HepG2 (cell line): ENCODE data around the gene MRPS5. TPM values are rescaled to one million over a fixed set of nuclear protein-coding genes. Genes with fewer than 3 reads are reported as not detected.

Source experiments
- AHR ChIP-seq: IDR thresholded peaks from 2 replicates; pipeline ENCODE4 v1.6.1; 2018; ENCODE audit warnings: missing genetic modification reagents, missing compliant biosample characterization
- FOXP1 ChIP-seq, 2 experiments: fragments of 450-650 bp in 1 of 2; IDR thresholded peaks; 2 replicates each; pipeline ENCODE4 v1.6.1; 2017 to 2018; ENCODE audit warnings: antibody characterized with exemption in 1 of 2
- HIVEP1 ChIP-seq: sonication (generic); formaldehyde crosslinking; IDR thresholded peaks from 2 replicates; pipeline ENCODE4 v1.4.0; 2020; ENCODE audit warnings: mild to moderate bottlenecking, missing genetic modification reagents
- IRF2 ChIP-seq: IDR thresholded peaks from 2 replicates; pipeline ENCODE4 v1.6.1; 2018; ENCODE audit warnings: missing genetic modification reagents, missing compliant biosample characterization
- MAFK ChIP-seq, 2 experiments: IDR thresholded peaks in 1 of 2; conservative IDR thresholded peaks in 1 of 2; 2 replicates each; pipeline ENCODE4 v1.6.1; 2011; ENCODE audit warnings: improper control_type of control experiment in 2 of 2, low read length in 2 of 2
- MAZ ChIP-seq, 2 experiments: sonication (generic) in 1 of 2; formaldehyde crosslinking in 1 of 2; IDR thresholded peaks; 2 replicates each; pipeline versions ENCODE4 v1.5.0 to v1.6.1; 2012 to 2020; ENCODE audit warnings: low read depth in 2 of 2, mild to moderate bottlenecking in 2 of 2, borderline replicate concordance in 1 of 2, improper control_type of control experiment in 1 of 2, low read length in 1 of 2, missing genetic modification reagents in 1 of 2, moderate library complexity in 1 of 2
- NRL ChIP-seq: sonication (generic); formaldehyde crosslinking; IDR thresholded peaks from 2 replicates; pipeline ENCODE4 v1.5.0; 2020; ENCODE audit warnings: missing genetic modification reagents, mild to moderate bottlenecking, moderate library complexity, borderline replicate concordance
- SP1 ChIP-seq, 2 experiments: fragments of 450-650 bp in 1 of 2; sonication (generic) in 1 of 2; formaldehyde crosslinking in 1 of 2; IDR thresholded peaks; 2 replicates each; pipeline versions ENCODE4 v1.4.0 to v1.6.1; 2016 to 2020; ENCODE audit warnings: missing genetic modification reagents in 1 of 2
- STAG1 ChIP-seq: sonication (generic); formaldehyde crosslinking; IDR thresholded peaks from 2 replicates; pipeline ENCODE4 v1.4.0; 2020; ENCODE audit warnings: missing genetic modification reagents
- U2AF2 ChIP-seq: fragments of 200-400 bp; formaldehyde crosslinking; IDR thresholded peaks from 2 replicates; pipeline ENCODE4 v1.6.1; 2017; ENCODE audit warnings: low read depth, mild to moderate bottlenecking, low read length
- ZBTB42 ChIP-seq: sonication (generic); formaldehyde crosslinking; IDR thresholded peaks from 2 replicates; pipeline ENCODE4 v1.5.0; 2020; ENCODE audit warnings: mild to moderate bottlenecking, missing genetic modification reagents
- ZKSCAN1 ChIP-seq: fragments of 150-350 bp; IDR thresholded peaks from 2 replicates; pipeline ENCODE4 v1.6.1; 2014; ENCODE audit warnings: low read length
- ZNF274 ChIP-seq: sonication (generic); formaldehyde crosslinking; IDR thresholded peaks from 2 replicates; pipeline ENCODE4 v1.5.1; 2020; ENCODE audit warnings: mild to moderate bottlenecking, missing genetic modification reagents
- ZNF678 ChIP-seq: sonication (generic); formaldehyde crosslinking; IDR thresholded peaks from 2 replicates; pipeline ENCODE4 v1.4.0; 2020; ENCODE audit warnings: mild to moderate bottlenecking, missing genetic modification reagents
- ZNF720 ChIP-seq: sonication (generic); formaldehyde crosslinking; IDR thresholded peaks from 2 replicates; pipeline ENCODE4 v1.4.0; 2020; ENCODE audit warnings: missing genetic modification reagents
- ZNF816 ChIP-seq: sonication (generic); formaldehyde crosslinking; IDR thresholded peaks from 2 replicates; pipeline ENCODE4 v1.8.0; 2022; ENCODE audit warnings: missing genetic modification reagents, mild to moderate bottlenecking, borderline replicate concordance
- ZSCAN12 ChIP-seq: sonication (generic); formaldehyde crosslinking; IDR thresholded peaks from 2 replicates; pipeline ENCODE4 v1.9.0; 2021; ENCODE audit warnings: mild to moderate bottlenecking, missing genetic modification reagents
- polyA plus RNA-seq, 8 experiments: library from polyadenylated mRNA; depleted of rRNA in 3 of 8; stranded (reverse) in 7 of 8; unstranded in 1 of 8; fragments of >200 nt; fragmentation: Illumina TruSeq in 4 of 8; extraction: Trizol in 4 of 8; gene quantifications; 2 replicates each; pipeline versions ENCODE4 v1.2.1 to v1.2.3, GENCODE V29; 2011 to 2016; ENCODE audit warnings: low read depth in 4 of 8, missing spikeins in 1 of 8, mixed read lengths in 1 of 8; ENCODE audit not compliant: insufficient read depth in 1 of 8
- total RNA-seq, 5 experiments: library from RNA; depleted of rRNA; stranded (reverse); fragments of >200 nt; fragmentation: Illumina TruSeq; extraction: Trizol; gene quantifications; 2 replicates each; pipeline ENCODE4 v1.2.3, GENCODE V29; 2016; ENCODE audit warnings: low read depth in 1 of 5
- TF ChIP-seq, protein P1 (sequence below): sonication (generic); formaldehyde crosslinking; IDR thresholded peaks from 2 replicates; pipeline ENCODE4 v1.4.0; 2020; ENCODE audit warnings: low read depth, missing genetic modification reagents
- TF ChIP-seq, protein P2 (sequence below): sonication (generic); formaldehyde crosslinking; IDR thresholded peaks from 2 replicates; pipeline ENCODE4 v1.5.1; 2020; ENCODE audit warnings: missing genetic modification reagents, mild to moderate bottlenecking, borderline replicate concordance
- TF ChIP-seq, protein P3 (sequence below): fragments of 450-650 bp; IDR thresholded peaks from 2 replicates; pipeline ENCODE4 v1.6.1; 2017; ENCODE audit warnings: mild to moderate bottlenecking

MRPS5 gene
- total and polyA plus RNA-seq, 2 of the 13 experiments (the other 11 are each of a cell fraction or from before 2014, with no cell fraction given) = 98.8 to 134 TPM

GRCh38 chr2:95158891-95159619 lies 37.4 kb upstream of the MRPS5 start (continued):
- TF ChIP-seq SP1 (IDR thresholded peaks at IDR 0.05) (no peak), SP1 (CRISPR knock-in tag; IDR thresholded peaks at IDR 0.05) (no peak), ZNF720 (CRISPR knock-in tag) (no peak), ZKSCAN1 (no peak), AHR (CRISPR knock-in tag) (no peak), STAG1 (CRISPR knock-in tag) (no peak), HIVEP1 (CRISPR knock-in tag) (0 out of 2 replicates have a peak, but pooled peaks have one; percentile 35), ZSCAN12 (CRISPR knock-in tag) (no peak), ZBTB42 (CRISPR knock-in tag) (0 out of 2 replicates have a peak, but pooled peaks have one; percentile 55), FOXP1 (IDR thresholded peaks at IDR 0.05) (no peak), FOXP1 (CRISPR knock-in tag; IDR thresholded peaks at IDR 0.05) (no peak), ZNF274 (CRISPR knock-in tag) (peak; percentile 36), IRF2 (CRISPR knock-in tag) (no peak), U2AF2 (no peak), ZNF816 (no peak), MAFK (conservative IDR thresholded peaks at IDR 0.05 in 1 of 2, IDR thresholded peaks at IDR 0.05 in 1 of 2; ENCODE audit: low read length in 2 of 2) (no peak), MAZ (IDR thresholded peaks at IDR 0.05; ENCODE audit: borderline replicate concordance, low read depth, low read length) (no peak), MAZ (CRISPR knock-in tag; IDR thresholded peaks at IDR 0.05; ENCODE audit: low read depth) (no peak), ZNF678 (CRISPR knock-in tag) (no peak), NRL (CRISPR knock-in tag) (0 out of 2 replicates have a peak, but pooled peaks have one; percentile 6)
- TF ChIP-seq, protein P1, sequence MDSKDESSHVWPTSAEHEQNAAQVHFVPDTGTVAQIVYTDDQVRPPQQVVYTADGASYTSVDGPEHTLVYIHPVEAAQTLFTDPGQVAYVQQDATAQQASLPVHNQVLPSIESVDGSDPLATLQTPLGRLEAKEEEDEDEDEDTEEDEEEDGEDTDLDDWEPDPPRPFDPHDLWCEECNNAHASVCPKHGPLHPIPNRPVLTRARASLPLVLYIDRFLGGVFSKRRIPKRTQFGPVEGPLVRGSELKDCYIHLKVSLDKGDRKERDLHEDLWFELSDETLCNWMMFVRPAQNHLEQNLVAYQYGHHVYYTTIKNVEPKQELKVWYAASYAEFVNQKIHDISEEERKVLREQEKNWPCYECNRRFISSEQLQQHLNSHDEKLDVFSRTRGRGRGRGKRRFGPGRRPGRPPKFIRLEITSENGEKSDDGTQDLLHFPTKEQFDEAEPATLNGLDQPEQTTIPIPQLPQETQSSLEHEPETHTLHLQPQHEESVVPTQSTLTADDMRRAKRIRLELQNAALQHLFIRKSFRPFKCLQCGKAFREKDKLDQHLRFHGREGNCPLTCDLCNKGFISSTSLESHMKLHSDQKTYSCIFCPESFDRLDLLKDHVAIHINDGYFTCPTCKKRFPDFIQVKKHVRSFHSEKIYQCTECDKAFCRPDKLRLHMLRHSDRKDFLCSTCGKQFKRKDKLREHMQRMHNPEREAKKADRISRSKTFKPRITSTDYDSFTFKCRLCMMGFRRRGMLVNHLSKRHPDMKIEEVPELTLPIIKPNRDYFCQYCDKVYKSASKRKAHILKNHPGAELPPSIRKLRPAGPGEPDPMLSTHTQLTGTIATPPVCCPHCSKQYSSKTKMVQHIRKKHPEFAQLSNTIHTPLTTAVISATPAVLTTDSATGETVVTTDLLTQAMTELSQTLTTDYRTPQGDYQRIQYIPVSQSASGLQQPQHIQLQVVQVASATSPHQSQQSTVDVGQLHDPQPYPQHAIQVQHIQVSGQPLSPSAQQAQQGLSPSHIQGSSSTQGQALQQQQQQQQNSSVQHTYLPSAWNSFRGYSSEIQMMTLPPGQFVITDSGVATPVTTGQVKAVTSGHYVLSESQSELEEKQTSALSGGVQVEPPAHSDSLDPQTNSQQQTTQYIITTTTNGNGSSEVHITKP (CRISPR knock-in tag) = no peak
- TF ChIP-seq, protein P2, sequence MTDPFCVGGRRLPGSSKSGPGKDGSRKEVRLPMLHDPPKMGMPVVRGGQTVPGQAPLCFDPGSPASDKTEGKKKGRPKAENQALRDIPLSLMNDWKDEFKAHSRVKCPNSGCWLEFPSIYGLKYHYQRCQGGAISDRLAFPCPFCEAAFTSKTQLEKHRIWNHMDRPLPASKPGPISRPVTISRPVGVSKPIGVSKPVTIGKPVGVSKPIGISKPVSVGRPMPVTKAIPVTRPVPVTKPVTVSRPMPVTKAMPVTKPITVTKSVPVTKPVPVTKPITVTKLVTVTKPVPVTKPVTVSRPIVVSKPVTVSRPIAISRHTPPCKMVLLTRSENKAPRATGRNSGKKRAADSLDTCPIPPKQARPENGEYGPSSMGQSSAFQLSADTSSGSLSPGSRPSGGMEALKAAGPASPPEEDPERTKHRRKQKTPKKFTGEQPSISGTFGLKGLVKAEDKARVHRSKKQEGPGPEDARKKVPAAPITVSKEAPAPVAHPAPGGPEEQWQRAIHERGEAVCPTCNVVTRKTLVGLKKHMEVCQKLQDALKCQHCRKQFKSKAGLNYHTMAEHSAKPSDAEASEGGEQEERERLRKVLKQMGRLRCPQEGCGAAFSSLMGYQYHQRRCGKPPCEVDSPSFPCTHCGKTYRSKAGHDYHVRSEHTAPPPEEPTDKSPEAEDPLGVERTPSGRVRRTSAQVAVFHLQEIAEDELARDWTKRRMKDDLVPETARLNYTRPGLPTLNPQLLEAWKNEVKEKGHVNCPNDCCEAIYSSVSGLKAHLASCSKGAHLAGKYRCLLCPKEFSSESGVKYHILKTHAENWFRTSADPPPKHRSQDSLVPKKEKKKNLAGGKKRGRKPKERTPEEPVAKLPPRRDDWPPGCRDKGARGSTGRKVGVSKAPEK = no peak
- TF ChIP-seq, protein P3, sequence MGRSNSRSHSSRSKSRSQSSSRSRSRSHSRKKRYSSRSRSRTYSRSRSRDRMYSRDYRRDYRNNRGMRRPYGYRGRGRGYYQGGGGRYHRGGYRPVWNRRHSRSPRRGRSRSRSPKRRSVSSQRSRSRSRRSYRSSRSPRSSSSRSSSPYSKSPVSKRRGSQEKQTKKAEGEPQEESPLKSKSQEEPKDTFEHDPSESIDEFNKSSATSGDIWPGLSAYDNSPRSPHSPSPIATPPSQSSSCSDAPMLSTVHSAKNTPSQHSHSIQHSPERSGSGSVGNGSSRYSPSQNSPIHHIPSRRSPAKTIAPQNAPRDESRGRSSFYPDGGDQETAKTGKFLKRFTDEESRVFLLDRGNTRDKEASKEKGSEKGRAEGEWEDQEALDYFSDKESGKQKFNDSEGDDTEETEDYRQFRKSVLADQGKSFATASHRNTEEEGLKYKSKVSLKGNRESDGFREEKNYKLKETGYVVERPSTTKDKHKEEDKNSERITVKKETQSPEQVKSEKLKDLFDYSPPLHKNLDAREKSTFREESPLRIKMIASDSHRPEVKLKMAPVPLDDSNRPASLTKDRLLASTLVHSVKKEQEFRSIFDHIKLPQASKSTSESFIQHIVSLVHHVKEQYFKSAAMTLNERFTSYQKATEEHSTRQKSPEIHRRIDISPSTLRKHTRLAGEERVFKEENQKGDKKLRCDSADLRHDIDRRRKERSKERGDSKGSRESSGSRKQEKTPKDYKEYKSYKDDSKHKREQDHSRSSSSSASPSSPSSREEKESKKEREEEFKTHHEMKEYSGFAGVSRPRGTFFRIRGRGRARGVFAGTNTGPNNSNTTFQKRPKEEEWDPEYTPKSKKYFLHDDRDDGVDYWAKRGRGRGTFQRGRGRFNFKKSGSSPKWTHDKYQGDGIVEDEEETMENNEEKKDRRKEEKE = no peak
